ENCODE data around the gene MITF. TPM values are rescaled to one million over a fixed set of nuclear protein-coding genes. Genes with fewer than 3 reads are reported as not detected.
A peak's percentile ranks its signal among the peaks of the same experiment; 100 is the strongest.

Gene MITF, protein sequence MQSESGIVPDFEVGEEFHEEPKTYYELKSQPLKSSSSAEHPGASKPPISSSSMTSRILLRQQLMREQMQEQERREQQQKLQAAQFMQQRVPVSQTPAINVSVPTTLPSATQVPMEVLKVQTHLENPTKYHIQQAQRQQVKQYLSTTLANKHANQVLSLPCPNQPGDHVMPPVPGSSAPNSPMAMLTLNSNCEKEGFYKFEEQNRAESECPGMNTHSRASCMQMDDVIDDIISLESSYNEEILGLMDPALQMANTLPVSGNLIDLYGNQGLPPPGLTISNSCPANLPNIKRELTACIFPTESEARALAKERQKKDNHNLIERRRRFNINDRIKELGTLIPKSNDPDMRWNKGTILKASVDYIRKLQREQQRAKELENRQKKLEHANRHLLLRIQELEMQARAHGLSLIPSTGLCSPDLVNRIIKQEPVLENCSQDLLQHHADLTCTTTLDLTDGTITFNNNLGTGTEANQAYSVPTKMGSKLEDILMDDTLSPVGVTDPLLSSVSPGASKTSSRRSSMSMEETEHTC
- 3.2 TPM for polyA plus RNA-seq (2012; ENCODE audit: insufficient read depth, insufficient read length, low read depth)

DNA sequence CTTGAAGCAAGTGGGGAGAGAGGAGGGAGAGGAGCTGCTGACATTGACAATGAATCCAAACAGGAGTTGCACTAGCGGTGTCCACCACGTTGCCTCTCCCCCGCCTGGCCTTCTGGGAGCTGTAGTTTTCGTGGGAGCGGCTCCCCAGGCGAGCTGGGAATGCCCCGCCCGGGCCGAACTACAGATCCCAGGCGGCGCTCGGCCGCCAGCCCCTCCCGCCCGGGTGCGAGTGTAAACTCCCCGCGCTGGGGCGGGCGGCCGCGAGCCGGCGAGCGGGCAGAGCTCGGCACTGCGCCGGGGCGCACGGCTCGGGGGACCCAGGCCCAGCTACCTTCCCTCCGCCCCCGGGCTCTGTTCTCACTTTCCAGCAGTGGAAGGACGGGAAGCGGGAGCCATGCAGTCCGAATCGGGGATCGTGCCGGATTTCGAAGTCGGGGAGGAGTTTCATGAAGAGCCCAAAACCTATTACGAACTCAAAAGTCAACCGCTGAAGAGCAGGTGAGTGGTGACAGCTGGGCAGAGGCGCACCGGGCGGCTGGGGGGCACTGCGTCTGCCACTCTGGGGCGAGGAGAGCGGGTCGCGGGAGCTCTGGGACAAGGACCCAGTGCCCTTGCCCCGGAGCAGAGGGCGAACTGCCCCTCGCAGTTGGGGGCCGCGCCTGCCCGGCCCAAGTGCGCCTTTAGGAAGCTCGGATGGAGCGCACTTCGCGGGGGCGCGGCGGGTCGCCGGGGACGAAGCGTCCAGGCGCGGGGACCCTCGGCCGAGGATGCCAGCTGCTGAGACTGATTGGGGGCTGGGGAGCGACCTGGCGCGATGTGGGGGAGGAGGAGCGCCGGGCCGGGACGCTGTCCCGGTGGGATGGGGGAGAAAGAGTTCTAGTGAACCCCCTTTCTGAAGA, at the start of gene MITF:
TSS of gene MITF (plus strand) at position 261 of the 899 bp plus-strand sequence. CDS start at position 395, 134 bp downstream.
- peak within 1 kb of the TSS; percentile 65 for H3K4me3 ChIP-seq (ENCODE audit: low read depth, low read length)
- peak; percentile 96 for DNase-seq
- H3K27me3 ChIP-seq = no peaks in the 10 kb centered on the region
- no peaks in the 10 kb centered on the region for H3K36me3 ChIP-seq
- TF ChIP-seq, protein P1, sequence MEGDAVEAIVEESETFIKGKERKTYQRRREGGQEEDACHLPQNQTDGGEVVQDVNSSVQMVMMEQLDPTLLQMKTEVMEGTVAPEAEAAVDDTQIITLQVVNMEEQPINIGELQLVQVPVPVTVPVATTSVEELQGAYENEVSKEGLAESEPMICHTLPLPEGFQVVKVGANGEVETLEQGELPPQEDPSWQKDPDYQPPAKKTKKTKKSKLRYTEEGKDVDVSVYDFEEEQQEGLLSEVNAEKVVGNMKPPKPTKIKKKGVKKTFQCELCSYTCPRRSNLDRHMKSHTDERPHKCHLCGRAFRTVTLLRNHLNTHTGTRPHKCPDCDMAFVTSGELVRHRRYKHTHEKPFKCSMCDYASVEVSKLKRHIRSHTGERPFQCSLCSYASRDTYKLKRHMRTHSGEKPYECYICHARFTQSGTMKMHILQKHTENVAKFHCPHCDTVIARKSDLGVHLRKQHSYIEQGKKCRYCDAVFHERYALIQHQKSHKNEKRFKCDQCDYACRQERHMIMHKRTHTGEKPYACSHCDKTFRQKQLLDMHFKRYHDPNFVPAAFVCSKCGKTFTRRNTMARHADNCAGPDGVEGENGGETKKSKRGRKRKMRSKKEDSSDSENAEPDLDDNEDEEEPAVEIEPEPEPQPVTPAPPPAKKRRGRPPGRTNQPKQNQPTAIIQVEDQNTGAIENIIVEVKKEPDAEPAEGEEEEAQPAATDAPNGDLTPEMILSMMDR (IDR thresholded peaks at IDR 0.05; ENCODE audit: low read depth, low read length) = no peak
- no peaks in the 10 kb centered on the region for H3K9me3 ChIP-seq
- no peaks in the 10 kb centered on the region; the same call in 1 of the 2 replicates for H3K4me1 ChIP-seq

DNA sequence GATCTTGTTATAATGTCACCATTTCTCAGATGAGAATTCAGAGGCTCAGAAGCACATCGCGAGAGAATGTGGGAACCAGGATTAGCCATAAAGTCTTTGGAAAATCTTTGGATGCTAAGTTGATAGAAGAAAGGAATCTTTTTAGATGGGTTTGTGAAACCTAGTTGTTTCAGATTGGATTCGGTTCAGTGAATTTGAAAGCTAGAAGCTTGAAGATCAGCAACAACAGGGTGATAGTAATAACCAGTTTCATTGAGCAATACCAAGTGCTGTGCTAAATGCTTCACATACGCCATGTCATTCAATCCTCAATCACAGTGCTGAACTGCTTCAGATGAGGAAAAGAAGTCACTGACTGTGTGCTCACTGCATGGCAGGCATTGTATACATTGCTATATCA, 47.4 kb upstream of the MITF start:
- Histone ChIP-seq H3K4me1 (peaks cover 15% of the 10 kb centered on the region), H3K36me3 (no peaks in the 10 kb centered on the region), H3K9me3 (no peaks in the 10 kb centered on the region), H3K4me3 (ENCODE audit: low read depth, low read length) (no peak overlapping the region), H3K27me3 (no peaks in the 10 kb centered on the region)
- TF ChIP-seq, protein P1 (IDR thresholded peaks at IDR 0.05; ENCODE audit: low read depth, low read length) = no peak
- DNase-seq = no peak

DNA sequence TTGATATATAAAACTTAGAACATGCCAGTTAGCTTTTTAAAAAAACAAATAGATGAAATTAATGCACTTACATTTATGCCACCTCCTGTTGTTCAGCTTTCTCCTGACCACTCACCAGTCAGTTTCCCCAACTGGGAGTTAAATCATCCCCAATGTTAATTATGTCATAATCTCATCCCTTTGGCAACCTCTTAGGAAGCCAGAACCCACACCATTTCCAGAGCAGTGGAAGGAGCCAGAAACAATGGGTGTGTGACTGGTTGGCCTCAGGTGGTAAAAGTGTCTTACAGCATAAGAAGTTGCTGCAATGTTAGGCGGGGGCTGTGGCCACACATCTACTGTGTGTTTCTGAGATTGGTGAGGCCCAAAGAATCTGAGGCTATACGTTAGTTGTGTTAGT, 46.5 kb upstream of the MITF start:
- Histone ChIP-seq H3K9me3 (no peaks in the 10 kb centered on the region), H3K4me1 (peaks cover 15% of the 10 kb centered on the region), H3K4me3 (ENCODE audit: low read depth, low read length) (no peak overlapping the region), H3K36me3 (no peaks in the 10 kb centered on the region), H3K27me3 (no peaks in the 10 kb centered on the region)
- no peak for DNase-seq
- TF ChIP-seq, protein P1 (IDR thresholded peaks at IDR 0.05; ENCODE audit: low read depth, low read length) = no peak

DNA sequence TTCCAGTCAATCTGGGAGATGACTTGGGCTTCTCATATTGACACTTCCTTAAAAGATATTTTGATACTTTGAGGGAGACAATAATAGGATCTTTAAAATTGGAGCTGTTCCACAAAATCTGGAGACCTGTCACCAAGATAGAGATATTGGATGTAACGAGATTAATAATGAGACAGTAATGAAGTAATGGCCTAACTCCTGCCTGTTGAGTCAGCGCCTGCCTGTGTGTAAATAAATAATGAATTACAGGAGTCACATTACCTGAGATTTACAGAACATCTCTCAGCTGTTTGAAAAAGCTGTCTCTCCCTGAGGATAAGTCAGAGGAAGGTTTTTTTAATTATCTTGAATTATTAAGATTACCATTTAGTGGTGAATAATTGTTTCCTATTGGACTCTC, 43.8 kb upstream of the MITF start:
- no peaks in the 10 kb centered on the region for H3K9me3 ChIP-seq
- H3K27me3 ChIP-seq = no peaks in the 10 kb centered on the region
- no peak overlapping the region for H3K4me3 ChIP-seq (ENCODE audit: low read depth, low read length)
- H3K36me3 ChIP-seq = no peaks in the 10 kb centered on the region
- DNase-seq = no peak
- peaks cover 9% of the 10 kb centered on the region for H3K4me1 ChIP-seq
- TF ChIP-seq, protein P1 (IDR thresholded peaks at IDR 0.05; ENCODE audit: low read depth, low read length) = no peak

DNA sequence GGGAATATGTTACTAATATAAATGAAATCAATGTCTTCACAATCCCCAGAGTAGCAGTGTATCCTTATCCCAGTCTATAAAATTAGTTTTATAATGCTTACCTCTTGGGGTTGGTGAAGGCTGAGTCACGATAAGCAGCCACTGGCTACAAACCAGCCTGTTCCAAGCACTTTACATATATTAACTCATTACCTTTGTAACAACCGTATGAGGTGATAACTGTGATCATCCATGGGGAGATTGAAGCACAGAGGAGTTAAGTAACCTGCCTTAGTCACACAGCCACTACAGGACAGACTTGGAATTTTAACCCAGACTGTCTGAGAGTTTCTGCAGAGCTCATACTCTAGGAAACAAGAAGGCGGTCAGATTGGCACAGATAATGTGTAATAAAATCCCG, 43.3 kb upstream of the MITF start:
- Histone ChIP-seq H3K27me3 (no peaks in the 10 kb centered on the region), H3K4me3 (ENCODE audit: low read depth, low read length) (no peak overlapping the region), H3K9me3 (no peaks in the 10 kb centered on the region), H3K36me3 (no peaks in the 10 kb centered on the region), H3K4me1 (peaks cover 9% of the 10 kb centered on the region)
- TF ChIP-seq, protein P1 (IDR thresholded peaks at IDR 0.05; ENCODE audit: low read depth, low read length) = no peak
- no peak for DNase-seq

All from BE2C (cell line).